Neural progenitor cell (in vitro differentiated cells): Measurements from ENCODE around the gene RIMS1. TPM values are rescaled to one million over a fixed set of nuclear protein-coding genes. Genes with fewer than 3 reads are reported as not detected.

ENCODE experiments used
- DNase-seq: peaks from one replicate; pipeline ENCODE4 v3.0.0-alpha.2; 2016; ENCODE audit warnings: low spot score
- H2AFZ ChIP-seq: fragments of 200-600 bp; sonication (generic); replicated peaks from 2 replicates; pipeline ENCODE4 v1.6.1; 2016; ENCODE audit warnings: antibody characterized with exemption
- H3F3A ChIP-seq: fragments of 200-600 bp; sonication (generic); 2 replicates; pipeline ENCODE4 v1.6.1; 2016; ENCODE audit warnings: antibody characterized with exemption, low read depth
- H3K27ac ChIP-seq: fragments of 200-600 bp; sonication (generic); 2 replicates; pipeline ENCODE4 v1.5.1; 2016; ENCODE audit warnings: mild to moderate bottlenecking
- H3K27me3 ChIP-seq: fragments of 200-600 bp; sonication (generic); 2 replicates; pipeline ENCODE4 v1.6.1; 2016; ENCODE audit warnings: mild to moderate bottlenecking, moderate library complexity
- H3K36me3 ChIP-seq: fragments of 200-600 bp; sonication (generic); 2 replicates; pipeline ENCODE4 v1.5.1; 2016
- H3K4me1 ChIP-seq: fragments of 200-600 bp; sonication (generic); 2 replicates; pipeline ENCODE4 v1.6.1; 2016; ENCODE audit warnings: mixed run types
- H3K4me2 ChIP-seq: fragments of 200-600 bp; sonication (generic); 2 replicates; pipeline ENCODE4 v1.6.1; 2016
- H3K4me3 ChIP-seq: fragments of 200-600 bp; sonication (generic); 2 replicates; pipeline ENCODE4 v1.5.1; 2016
- H3K79me2 ChIP-seq: fragments of 200-600 bp; sonication (generic); 2 replicates; pipeline ENCODE4 v1.6.1; 2016; ENCODE audit warnings: low read depth
- H3K9ac ChIP-seq: fragments of 200-600 bp; sonication (generic); 2 replicates; pipeline ENCODE4 v1.6.1; 2016
- H3K9me3 ChIP-seq: fragments of 200-600 bp; sonication (generic); 2 replicates; pipeline ENCODE4 v1.5.1; 2016; ENCODE audit warnings: low read depth
- H4K20me1 ChIP-seq: fragments of 200-600 bp; sonication (generic); 2 replicates; pipeline ENCODE4 v1.6.1; 2016; ENCODE audit warnings: low read depth
- H3K27ac Mint-ChIP-seq: 3 replicates; pipeline ENCODE4 v1.8.0; 2021; ENCODE audit warnings: mixed read lengths
- H3K27me3 Mint-ChIP-seq: 2 replicates; pipeline ENCODE4 v1.8.0; 2022; ENCODE audit warnings: low read depth, mild to moderate bottlenecking, inconsistent platforms, moderate library complexity, mixed read lengths; ENCODE audit not compliant: insufficient read depth
- H3K36me3 Mint-ChIP-seq: 3 replicates; pipeline ENCODE4 v1.8.0; 2021; ENCODE audit warnings: mixed read lengths
- H3K4me1 Mint-ChIP-seq: 3 replicates; pipeline ENCODE4 v1.8.0; 2021; ENCODE audit warnings: mixed read lengths
- H3K4me3 Mint-ChIP-seq: 3 replicates; pipeline ENCODE4 v1.8.0; 2021; ENCODE audit warnings: mild to moderate bottlenecking, moderate library complexity, mixed read lengths
- H3K9me3 Mint-ChIP-seq: 3 replicates; pipeline ENCODE4 v1.8.0; 2020; ENCODE audit warnings: mixed read lengths
- EZH2 ChIP-seq: fragments of 200-600 bp; sonication (generic); IDR thresholded peaks from 2 replicates; pipeline ENCODE4 v1.6.1; 2017; ENCODE audit warnings: antibody characterized with exemption, mild to moderate bottlenecking, moderate library complexity
- EZH2phosphoT487 ChIP-seq: fragments of 200-600 bp; sonication (generic); IDR thresholded peaks from 2 replicates; pipeline ENCODE4 v1.6.1; 2017; ENCODE audit warnings: antibody characterized with exemption
- total RNA-seq: library from RNA; depleted of rRNA; stranded (reverse); fragments of >200 nt; gene quantifications from 2 replicates; pipeline ENCODE4 v1.2.3, GENCODE V29; 2015; ENCODE audit warnings: low replicate concordance
- TF ChIP-seq, protein P1 (sequence below): fragments of 200-600 bp; sonication (generic); IDR thresholded peaks from 2 replicates; pipeline ENCODE4 v1.5.1; 2017; ENCODE audit warnings: antibody characterized with exemption, mild to moderate bottlenecking

RIMS1 gene
- total RNA-seq, 1 donor from 2014 or later, result 2.5 TPM

DNA sequence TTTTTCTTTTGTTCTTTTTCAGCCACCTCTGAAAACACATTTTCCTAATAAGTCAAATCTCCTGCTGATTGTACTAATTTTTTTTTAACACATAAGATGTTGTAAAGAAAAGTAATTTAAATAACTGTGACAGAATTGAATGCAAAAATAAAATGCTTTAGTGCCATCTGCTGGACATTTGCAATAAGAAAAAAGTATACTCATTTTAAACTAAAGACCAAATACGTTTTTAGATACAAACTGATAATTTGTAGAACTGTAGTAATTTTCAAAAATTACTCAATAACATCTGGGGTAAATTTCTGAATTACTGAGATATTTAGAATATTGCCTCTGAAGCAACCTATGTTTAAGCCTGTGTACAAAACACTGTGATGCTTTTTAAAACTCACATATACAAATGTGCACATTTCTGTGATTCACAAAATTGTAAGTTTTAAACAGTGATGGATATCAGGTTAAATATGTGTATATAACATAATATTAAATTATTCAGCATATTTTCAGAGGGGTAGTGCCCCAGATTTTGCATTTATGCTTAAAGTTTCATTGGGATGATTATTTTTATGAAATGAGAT, 198.7 kb downstream of the RIMS1 start:
- Mint-ChIP-seq H3K4me3 (no peak overlapping the region), H3K27me3 (no peaks in the 10 kb centered on the region), H3K4me1 (no peaks in the 10 kb centered on the region), H3K36me3 (no peaks in the 10 kb centered on the region), H3K9me3 (no peaks in the 10 kb centered on the region), H3K27ac (no peak overlapping the region)
- TF ChIP-seq EZH2phosphoT487, result no peak
- no peak for TF ChIP-seq EZH2
- TF ChIP-seq, protein P1, sequence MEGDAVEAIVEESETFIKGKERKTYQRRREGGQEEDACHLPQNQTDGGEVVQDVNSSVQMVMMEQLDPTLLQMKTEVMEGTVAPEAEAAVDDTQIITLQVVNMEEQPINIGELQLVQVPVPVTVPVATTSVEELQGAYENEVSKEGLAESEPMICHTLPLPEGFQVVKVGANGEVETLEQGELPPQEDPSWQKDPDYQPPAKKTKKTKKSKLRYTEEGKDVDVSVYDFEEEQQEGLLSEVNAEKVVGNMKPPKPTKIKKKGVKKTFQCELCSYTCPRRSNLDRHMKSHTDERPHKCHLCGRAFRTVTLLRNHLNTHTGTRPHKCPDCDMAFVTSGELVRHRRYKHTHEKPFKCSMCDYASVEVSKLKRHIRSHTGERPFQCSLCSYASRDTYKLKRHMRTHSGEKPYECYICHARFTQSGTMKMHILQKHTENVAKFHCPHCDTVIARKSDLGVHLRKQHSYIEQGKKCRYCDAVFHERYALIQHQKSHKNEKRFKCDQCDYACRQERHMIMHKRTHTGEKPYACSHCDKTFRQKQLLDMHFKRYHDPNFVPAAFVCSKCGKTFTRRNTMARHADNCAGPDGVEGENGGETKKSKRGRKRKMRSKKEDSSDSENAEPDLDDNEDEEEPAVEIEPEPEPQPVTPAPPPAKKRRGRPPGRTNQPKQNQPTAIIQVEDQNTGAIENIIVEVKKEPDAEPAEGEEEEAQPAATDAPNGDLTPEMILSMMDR, result peak; percentile 75
- Histone ChIP-seq H3K79me2 (no peaks in the 10 kb centered on the region), H3K36me3 (no peaks in the 10 kb centered on the region), H3K27ac (no peak overlapping the region), H2AFZ (no peak overlapping the region), H3K9me3 (no peaks in the 10 kb centered on the region), H3K4me2 (no peak overlapping the region), H3F3A (no peaks in the 10 kb centered on the region), H4K20me1 (no peaks in the 10 kb centered on the region), H3K27me3 (no peaks in the 10 kb centered on the region), H3K4me3 (no peak overlapping the region), H3K4me1 (no peaks in the 10 kb centered on the region), H3K9ac (no peak overlapping the region)
- peak; percentile 15 for DNase-seq

DNA sequence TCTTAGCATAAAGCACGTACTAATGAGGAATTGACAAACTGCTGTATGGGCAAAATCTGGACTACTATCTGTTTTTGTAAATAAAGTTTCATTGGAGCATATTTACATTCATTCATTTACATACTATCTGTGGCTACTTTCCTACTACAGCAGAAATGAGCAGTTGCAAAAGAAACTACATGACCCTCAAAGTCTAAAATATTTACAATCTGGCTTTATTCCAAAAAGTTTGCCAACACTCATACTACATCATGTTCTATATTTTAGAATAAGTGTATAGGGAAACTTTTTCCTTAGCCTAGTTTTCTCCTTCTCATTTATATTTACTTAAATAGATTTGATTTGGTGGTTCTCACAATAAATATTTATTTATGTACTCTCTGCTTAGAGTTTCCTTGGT, 208.2 kb downstream of the RIMS1 start:
- DNase-seq, result no peak
- Histone ChIP-seq H3K79me2 (no peaks in the 10 kb centered on the region), H3K9ac (no peak overlapping the region), H3K9me3 (no peaks in the 10 kb centered on the region), H3K4me2 (no peak overlapping the region), H3K4me3 (no peak overlapping the region), H2AFZ (no peak overlapping the region), H3K36me3 (no peaks in the 10 kb centered on the region), H3K27ac (no peak overlapping the region), H4K20me1 (no peaks in the 10 kb centered on the region), H3K4me1 (no peaks in the 10 kb centered on the region), H3F3A (no peaks in the 10 kb centered on the region), H3K27me3 (no peaks in the 10 kb centered on the region)
- Mint-ChIP-seq H3K9me3 (no peaks in the 10 kb centered on the region), H3K4me3 (no peak overlapping the region), H3K27me3 (no peaks in the 10 kb centered on the region), H3K4me1 (no peaks in the 10 kb centered on the region), H3K36me3 (no peaks in the 10 kb centered on the region), H3K27ac (no peak overlapping the region)
- TF ChIP-seq, protein P1, result no peak
- TF ChIP-seq EZH2 (no peak), EZH2phosphoT487 (no peak)

DNA sequence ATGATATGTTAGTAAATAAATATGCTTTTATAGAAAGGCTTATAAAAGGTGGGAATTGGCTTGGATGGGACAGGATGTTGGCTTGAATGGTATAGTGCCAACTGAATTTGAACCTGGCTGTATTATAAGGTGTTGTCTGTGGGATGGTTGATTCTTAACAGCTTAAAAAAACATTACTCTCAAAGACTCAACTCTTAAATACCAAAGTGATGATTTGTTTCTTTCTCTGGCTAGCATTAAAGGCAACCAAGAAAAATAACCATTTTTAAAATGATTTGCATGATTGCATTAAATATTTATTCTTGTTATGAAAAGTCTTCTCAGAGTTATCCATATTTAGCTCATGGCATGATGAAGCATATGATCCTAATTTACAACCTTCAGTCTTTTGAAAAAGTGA, 216.2 kb downstream of the RIMS1 start:
- Histone ChIP-seq H3K9ac (no peak overlapping the region), H3K27me3 (no peaks in the 10 kb centered on the region), H3K27ac (no peak overlapping the region), H3K9me3 (no peaks in the 10 kb centered on the region), H3K36me3 (no peaks in the 10 kb centered on the region), H3F3A (no peaks in the 10 kb centered on the region), H3K4me1 (no peaks in the 10 kb centered on the region), H2AFZ (no peak overlapping the region), H3K79me2 (no peaks in the 10 kb centered on the region), H3K4me3 (no peak overlapping the region), H4K20me1 (no peaks in the 10 kb centered on the region), H3K4me2 (no peak overlapping the region)
- Mint-ChIP-seq H3K9me3 (no peaks in the 10 kb centered on the region), H3K4me1 (no peaks in the 10 kb centered on the region), H3K36me3 (no peaks in the 10 kb centered on the region), H3K27ac (no peak overlapping the region), H3K4me3 (no peak overlapping the region), H3K27me3 (no peaks in the 10 kb centered on the region)
- TF ChIP-seq EZH2, result no peak
- TF ChIP-seq, protein P1, result no peak
- no peak for TF ChIP-seq EZH2phosphoT487
- no peak for DNase-seq
